SKM-1 (cell line): ENCODE measurements around the gene EDEM2.
"Not testable (repeated sequence)": the region's sequence is repeated elsewhere in the genome, so short reads cannot be mapped to it uniquely, and the experiment has no call there.

Experiments used
- DNase-seq: peaks from one replicate; lab custom pipeline; 2025; ENCODE audit not compliant: unreplicated experiment; lab: John Stamatoyannopoulos, UW

EDEM2 gene

DNA sequence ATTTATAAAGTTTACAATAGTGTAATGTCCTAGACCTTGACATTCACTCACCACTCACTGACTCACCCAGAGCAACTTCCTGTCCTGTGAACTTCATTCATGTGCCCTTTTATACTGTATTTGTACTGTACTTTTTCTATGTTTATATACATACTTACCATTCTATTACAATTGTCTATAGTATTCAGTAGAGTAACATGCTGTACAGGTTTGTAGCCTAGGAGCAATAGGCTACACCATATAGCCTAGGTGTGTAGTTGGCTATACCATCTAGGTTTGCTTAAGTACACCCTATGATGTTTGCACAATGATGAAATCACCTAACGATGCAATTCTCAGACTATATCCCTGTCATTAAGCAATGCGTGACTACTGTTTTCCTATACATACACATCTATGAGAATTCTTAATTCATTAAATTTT lies 17.5 kb downstream of the EDEM2 start:
- no peak for DNase-seq

DNA sequence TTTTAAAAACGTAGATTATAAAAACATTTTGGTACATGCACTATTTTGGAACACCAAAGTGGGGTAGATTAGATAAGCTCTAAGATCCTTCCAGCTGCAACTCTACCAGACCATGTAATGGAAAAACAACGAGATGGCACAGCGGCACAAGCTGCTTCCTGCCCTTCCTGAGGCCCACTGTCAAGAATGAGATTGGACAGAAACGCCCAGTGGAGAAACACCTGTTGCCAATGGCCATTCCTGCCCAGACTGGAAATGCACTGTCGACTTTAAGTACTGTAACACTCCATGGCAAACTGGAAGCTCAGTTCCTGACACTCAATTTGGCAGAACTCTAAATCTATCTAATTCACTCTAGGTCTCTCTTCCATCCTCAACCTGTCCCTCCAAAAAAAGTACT lies 21.4 kb downstream of the EDEM2 start:
- DNase-seq, result no peak

DNA sequence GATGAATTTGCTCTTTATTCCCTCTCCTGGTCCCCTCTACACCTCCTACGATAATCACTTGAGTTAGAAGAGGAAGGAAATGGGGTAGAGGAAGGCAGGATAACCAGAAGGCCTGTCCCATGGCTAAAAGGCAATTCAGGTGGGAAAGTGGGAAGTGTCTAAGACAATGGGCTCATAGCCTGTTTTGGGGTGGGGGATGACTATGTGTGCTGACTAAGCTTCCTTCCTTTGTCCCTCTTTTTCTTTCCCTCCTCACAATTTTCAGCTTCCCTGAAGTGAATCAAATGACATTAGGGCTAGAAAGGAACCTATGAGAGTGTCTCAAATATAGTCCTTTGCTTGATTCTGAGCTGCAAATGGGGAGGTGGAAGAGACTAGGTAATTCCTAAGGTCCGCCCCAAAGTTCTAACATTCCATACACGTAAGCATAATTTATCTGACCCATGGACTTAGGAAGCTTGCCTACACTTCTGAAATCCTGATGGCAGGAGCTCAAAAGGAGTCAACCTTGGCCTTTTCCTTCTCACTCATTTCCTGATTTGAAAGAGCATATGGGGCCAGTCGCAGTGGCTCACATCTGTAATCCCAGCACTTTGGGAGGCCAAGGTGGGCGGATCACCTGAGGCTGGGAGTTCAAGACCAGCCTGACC lies 24.3 kb downstream of the EDEM2 start:
- no peak for DNase-seq

DNA sequence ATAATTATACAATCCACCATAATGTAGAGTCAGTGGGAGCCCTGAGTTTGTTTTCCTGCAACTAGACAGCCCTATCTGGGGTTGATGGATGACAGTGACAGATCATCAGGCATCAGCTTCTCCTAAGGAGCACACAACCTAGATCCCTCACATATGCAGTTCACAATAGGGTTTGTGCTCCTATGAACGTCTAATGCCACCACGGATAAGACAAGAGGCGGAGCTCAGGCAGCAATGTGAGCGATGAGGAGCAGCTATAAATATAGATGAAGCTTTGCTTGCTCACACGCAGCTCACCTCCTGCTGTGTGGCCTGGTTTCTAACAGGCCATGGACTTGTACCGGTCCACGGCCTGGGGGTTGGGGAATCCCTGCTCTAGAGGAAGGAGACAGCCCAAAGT lies 25.9 kb downstream of the EDEM2 start:
- no peak for DNase-seq

DNA sequence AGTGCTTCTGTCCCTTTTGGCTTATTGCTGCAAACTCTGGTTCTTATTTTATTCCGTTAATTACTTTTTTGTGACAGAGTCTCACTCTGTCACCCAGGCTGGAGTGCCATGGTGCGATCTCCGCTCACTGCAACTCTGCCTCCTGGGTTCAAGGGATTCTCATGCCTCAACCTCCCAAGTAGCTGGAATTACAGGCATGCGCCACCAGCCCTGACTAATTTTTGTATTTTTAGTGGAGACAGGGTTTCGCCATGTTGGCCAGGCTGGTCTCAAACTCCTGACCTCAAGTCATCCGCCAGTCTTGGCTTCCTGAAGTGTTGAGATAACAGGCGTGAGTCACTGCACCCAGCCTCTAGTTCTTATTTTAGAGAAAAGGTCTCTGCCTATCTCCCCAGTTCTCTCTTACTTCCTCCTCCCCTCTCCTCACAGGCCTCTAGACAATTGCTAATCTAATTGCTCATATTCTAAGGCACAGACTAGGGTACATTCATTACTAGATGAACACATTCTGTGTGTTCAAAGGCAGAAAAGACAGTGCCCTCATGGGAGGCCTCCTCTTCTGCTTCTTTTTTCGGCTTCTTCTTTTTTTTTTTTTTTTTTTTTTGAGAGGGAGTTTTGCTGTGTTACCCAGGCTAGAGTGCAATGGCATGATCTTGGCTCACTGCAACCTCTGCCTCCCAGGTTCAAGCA lies 27.0 kb downstream of the EDEM2 start:
- peak; percentile 90 for DNase-seq

DNA sequence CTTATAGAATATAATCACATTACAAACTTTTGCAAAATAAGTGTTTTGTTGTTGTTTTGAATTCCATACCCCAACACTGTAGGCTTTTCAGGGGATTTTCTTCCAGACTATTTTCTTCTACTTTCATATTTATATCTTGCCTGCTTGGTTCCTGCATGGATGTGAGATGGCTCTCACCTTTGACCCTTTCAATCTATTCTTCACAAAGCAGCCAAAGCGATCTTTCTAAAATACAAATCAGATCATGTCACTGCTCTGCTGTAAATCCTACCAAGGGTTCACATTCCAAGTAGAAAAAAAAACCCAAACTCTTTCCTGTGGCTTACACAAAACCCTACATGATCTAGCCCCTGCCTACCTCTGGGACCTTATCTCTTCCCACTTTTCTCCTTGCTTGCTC lies 29.5 kb downstream of the EDEM2 start:
- no peak for DNase-seq

DNA sequence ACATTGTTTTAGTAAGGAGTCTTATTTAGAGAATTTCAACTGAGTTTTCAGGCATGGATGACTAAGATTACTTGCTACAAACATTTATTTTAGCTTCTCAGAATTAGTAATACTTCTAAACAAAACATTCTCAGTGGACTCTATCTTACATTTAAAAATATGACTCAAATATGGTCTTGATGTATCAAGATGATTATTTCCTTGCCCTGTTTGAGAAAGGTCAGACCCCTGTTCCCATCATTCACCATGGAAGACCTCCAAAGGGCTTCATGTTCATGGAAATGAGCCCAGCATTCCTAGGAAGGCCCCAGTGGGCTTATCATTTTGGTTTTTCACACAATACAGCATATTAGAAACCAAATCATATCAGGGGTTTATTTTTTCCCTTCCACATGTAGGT lies 29.9 kb downstream of the EDEM2 start:
- no peak for DNase-seq

DNA sequence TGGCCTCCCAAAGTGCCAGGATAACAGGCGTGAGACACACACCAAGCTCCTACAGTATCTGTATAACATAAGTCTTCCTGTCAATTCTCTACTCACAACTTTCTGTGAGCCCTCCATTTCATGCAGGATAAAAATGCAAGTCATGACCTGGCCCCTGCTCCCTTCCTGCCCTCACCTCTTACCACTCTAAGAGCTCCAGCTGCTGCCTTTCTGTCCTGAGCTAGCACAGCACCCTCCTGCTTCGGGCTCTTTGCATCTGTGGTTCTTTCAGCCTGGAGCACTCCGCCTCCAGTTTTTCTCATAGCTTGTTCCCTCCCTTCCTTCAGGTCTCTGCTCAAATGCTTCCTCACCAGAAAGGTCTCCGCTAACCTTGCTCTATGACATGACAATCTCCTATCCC lies 30.9 kb downstream of the EDEM2 start:
- no peak for DNase-seq

DNA sequence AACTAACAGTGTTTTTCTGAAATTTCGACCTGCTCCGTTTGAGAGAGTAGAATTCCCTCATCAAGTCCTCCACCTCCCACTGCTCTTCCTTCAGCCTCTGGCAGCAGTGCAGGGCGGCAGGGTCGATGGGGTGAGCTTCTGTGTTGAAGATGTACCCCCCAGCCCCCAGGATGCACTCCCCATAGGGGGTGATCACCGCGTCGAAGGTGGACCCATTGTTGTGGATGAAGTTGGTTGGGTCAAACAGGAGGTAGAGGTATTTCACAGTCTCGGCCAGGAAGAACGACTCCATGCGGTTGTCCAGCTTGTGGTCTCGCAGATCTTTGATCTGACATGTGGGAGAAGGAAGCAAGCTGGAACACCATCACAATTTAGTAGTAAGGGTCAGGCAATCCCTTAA lies 31.5 kb downstream of the EDEM2 start:
- no peak for DNase-seq

DNA sequence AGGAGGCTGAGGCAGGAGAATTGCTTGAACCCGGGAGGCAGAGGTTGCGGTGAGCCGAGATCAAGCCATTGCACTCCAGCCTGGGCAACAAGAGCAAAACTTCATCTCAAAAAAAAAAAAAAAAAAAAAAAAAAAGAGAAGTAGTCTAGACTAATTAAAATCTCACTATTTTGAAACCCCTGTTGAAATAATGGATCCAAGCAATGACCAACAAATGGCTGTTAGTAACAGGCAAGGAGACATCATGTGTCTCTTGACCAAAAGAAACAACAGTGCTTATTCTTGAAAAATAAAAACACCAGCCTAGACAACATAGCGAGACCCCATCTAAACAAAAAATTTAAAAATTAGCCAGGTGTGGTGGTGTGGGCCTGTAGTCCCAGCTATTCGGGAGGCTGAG lies 34.9 kb downstream of the EDEM2 start:
- DNase-seq, result not testable (repeated sequence)

DNA sequence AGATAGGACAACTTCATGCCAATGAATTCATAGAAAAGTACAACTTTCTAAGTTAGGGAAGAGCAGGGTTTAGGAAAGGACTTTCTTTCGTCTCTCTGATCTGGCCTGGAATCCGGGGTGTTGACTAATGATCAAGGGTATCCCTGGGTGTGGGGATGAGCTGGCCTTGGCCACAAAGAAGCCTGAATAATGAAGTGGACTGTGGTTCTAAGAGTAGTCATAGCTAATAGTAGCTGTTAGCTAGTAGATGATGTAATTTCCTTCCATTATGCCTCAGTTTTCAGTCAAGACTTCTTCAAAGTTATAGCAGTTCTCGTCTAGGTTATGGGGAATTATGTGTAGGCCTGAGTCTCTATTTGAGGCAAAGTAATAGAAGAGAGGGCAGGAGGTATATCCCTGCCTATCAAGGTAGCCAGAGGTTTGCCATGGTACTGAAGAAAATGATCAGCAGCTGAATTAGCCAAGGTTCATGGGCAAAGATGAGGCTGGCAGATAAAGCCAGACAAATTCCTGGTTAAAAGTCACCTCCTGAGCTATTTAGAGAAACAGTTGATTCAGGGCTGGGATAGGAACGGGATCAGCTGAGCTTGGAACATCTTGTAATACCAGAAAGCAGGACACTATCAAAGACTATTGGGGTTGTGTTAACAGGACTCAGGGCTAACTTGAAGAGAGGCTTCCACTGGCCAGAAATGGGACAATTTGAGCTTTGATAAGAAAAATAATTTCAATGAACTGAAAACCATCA lies 35.8 kb downstream of the EDEM2 start:
- DNase-seq, result no peak

DNA sequence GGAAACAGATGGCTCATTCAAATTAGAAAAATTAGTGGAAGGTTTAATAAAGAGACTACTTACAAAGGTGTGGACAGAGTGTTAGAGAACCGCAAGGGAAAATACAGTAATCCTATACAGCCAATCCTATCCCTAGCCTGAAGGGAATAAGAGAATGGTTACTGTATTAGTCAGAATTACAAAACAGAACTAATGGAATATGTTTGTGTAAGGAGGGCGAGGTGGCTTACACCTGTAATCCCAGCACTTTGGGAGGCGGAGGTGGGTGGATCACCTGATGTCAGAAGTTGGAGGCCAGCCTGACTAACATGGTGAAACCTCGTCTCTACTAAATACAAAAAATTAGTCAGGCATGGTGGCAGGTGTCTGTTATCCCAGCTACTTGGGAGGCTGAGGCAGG lies 38.2 kb downstream of the EDEM2 start:
- no peak for DNase-seq

DNA sequence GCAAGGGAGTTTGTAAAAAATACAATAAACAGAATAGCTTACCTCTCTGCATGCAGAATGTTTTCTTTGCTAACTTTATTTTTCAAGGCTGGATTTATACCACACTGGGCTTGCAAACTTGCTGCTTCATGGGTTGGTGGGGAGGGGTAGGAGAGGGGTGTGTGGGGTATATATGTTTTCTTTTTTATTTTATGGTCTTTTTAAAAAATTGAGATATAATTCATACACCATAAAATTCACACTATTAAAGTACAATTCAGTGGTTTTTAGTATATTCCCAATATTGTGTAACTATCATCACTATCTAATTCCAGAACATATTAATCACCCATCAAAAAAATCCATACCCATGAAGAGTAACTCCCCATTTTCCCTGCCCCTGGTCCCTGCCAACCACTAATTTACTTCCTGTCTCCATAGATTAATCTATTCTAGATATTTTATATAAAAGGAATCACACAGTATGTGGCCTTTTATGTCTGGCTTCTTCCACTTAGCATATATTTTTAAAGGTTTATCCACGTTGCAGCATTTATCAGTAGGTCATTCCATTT lies 40.2 kb downstream of the EDEM2 start:
- DNase-seq, result no peak

DNA sequence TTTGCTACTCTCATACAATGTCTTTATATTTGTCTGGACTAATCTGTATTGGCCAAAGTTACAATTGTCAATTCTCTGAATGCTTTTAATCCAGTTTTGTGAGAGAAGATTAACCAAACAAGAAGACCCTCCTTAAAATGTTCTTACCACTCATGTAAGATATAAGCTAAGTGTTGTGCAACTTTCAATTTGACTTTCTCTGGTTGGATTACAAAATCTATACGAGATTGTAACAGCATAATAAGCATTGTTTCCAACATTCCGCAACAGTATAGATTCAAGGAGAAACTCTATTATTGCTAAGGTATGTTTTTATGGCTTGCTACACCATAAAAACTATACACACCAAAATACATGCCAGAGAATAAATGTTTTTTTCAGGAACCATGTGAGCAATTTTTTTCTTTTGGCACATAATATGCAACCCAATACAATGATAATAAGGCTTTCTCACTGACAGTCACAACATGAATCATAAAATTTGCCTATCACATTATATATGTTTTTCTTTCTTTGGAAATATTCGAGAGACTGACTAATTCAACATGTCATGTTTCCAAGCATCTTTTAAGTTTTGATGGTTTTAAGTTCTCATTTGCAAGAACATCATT lies 42.3 kb downstream of the EDEM2 start:
- no peak for DNase-seq

DNA sequence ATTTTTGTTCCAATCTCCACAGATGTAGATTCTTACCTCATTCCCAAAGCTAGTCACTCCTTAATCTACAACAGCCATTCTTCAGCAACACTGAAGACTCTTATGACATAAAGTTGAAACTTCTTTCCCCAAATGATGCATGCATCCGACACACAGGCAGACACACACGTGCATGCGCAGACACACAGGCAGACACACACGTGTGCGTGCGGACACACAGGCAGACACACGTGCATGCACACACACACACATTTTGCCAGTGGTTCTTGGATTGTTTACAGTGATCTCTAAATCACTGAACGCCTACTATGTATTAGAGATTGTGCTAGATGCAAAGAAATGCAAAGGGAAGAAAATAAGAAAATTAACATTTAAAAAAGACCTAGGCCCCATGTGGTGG lies 45.5 kb downstream of the EDEM2 start:
- no peak for DNase-seq

DNA sequence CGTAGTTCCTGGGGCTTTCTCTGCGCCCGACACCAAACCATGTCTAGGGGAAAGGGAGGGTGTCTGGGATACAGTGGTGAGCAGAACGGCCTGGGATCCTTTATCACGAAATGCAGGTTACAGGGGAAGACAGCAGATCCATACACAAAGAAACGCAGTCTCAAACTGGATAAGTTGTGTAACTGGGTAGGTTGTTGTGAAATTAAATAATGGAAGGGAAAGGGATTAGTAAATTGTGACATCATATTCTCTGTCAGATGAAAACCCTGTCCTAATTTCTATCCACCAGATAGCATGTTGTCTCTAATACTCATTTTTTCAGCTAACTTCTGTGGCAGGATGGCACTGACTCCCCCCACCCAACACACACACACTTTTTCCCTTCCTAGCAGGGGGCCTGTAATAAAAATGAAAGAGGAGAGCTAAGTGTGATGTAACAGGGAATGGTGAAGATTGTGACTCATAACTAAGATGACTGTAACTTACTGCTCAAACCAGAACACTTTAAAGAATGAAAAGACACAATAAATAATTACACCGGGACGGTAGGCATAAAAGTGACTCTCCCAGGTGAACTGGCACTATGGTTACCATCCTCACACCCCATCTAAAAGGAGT lies 53.8 kb downstream of the EDEM2 start:
- no peak for DNase-seq

DNA sequence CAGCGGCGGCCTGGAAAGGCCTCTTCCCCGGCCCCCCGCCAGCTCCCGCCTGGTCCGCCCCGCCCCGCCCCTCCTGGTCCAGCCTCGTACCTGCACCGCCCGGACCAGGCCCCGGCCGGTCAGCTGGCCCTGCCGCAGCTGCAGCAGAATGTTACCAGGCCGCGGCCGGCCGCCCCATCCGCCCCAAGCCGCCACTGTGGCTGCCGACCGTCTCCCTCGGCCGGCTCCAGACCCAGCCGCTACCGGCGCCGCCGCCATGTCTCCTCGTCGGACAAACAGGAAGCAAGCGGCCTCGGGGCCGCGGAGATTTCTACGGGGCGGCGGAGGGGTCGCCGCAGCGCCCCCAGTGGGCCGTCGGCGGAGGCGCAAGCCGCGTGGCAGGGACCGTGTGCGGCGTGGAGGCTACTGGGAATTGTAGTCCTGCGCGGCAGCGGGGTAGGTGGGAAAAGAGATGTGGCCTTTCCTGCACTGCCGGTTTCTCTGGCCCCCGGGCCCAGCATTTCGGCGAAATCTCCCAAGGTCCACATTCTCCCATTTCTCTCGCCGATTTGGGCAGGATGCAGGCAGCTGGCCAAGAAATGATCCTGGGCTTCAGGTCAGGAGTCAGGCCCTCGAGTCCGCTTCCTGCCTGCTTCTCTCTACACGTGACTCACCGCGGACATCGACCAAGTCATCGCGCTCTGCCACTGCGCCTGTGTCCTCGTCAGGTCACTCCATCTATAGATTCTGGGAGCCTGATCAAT lies 54.4 kb downstream of the EDEM2 start, which contains the start of gene TRPC4AP:
Gene TRPC4AP (minus strand): TSS at position 284 of the 743 bp plus-strand sequence. CDS start 26 bp downstream, at position 258.
- DNase-seq, result peak; percentile 72

DNA sequence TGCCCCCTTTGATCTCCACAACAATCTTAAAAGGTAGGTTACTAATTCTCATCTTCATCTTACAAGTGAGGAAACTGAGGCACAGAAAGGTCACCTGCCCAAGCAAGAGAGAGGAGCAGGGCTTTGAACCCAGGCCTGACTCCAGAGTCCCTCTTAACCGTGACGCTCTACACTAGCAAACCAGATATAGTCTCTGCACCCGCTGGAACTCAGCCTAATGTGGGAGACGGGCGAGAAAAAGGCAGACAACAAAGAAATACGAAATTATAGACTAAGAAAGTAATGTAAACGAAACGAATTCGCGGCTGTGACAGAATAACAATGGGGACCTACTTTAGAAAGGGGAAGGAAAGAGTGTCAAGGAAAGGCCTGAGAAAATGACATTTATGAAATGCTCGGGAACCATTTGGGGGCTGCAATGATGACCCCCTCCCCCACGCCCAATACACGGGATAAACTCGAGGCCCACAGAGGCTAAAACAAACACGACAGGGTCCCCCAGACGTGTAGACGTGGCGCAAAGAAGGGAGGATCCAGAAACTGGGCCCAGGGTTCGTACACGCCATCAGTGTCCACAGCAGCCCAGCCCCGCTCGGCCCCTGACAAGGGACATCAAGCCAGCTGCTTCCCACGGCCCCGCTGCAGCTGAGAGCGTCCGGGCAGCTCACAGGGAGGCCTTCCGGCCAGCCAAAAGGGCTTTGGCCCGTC lies 55.2 kb downstream of the EDEM2 start:
- DNase-seq, result no peak

DNA sequence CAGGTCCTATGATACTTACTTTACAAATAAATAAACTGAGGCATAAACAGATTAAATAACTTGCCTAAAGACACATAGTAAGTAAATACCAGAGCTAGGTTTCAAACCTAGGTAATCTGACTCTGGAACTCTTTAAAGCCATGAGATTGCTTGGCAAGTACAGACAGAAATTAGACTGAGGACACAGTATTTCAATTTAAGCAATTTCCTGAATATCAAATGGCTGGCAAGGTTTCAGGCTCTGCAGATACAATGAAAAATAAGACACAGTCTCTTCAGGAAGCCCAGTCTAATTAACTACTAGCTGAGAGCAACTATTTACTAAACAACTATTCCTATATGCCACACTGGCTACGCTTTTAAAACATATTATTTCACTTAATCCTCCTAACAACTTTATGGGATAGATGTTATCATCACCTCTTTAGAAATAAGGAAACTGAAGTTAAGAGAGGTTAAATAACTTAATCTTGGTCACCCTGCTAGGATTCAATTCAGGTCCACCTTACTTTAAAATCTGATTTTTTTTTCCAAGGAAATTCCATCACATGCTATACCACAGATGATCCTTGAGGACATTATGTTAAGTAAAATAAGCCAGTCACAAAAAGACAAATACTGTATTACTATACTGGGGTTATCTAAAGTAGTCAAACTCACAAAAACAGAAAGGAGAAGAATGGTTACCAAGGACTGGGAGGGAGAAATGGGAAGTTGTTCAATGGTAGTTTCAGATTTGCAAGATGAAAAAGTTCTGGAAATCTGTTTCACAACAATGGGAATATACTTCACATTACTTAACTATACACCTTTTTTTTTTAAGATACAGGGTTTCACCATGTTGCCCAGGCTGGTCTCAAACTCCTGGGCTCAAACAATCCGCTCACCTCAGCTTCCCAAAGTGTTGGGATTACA lies 58.6 kb downstream of the EDEM2 start:
- DNase-seq, result no peak
